BJ (cell line): ENCODE data around the gene SMTNL2. TPM values are rescaled to one million over a fixed set of nuclear protein-coding genes. Genes with fewer than 3 reads are reported as not detected.
"Not testable (repeated sequence)": the region's sequence is repeated elsewhere in the genome, so short reads cannot be mapped to it uniquely, and the experiment has no call there.

Source experiments
- CTCF ChIA-PET: fragments of 350-600 bp; formaldehyde crosslinking; extraction: SDS; loops from one replicate; lab custom pipeline; 2021; ENCODE audit warnings: antibody characterized with exemption, inconsistent platforms; lab: Yijun Ruan, JAX
- POLR2A ChIA-PET: fragments of 300-600 bp; sonication (Branson Sonifier 250); formaldehyde crosslinking; extraction: SDS; loops from one replicate; lab custom pipeline; 2021; ENCODE audit warnings: antibody characterized with exemption; lab: Charles Lee
- DNase-seq: peaks from one replicate; pipeline ENCODE4 v3.0.0-alpha.2; 2011; ENCODE audit warnings: low read depth
- H3K27me3 ChIP-seq: 2 replicates; pipeline ENCODE4 v1.6.0; 2011; ENCODE audit warnings: low read length; ENCODE audit not compliant: control insufficient read depth, insufficient read depth
- H3K36me3 ChIP-seq: 2 replicates; pipeline ENCODE4 v1.5.1; 2011; ENCODE audit warnings: low read length; ENCODE audit not compliant: control insufficient read depth, insufficient read depth
- H3K4me3 ChIP-seq: 2 replicates; pipeline ENCODE4 v1.5.1; 2011; ENCODE audit warnings: low read depth, mild to moderate bottlenecking, control low read depth, low read length
- CTCF ChIP-seq: IDR thresholded peaks from 2 replicates; pipeline ENCODE4 v1.5.1; 2011; ENCODE audit warnings: low read depth, mild to moderate bottlenecking, control low read depth, inconsistent platforms, low read length, moderate library complexity; ENCODE audit not compliant: insufficient read depth
- polyA plus RNA-seq: library from polyadenylated mRNA; depleted of rRNA; stranded (reverse); fragments of >200 nt; gene quantifications from 2 replicates; pipeline ENCODE4 v1.2.3, GENCODE V29; 2011

SMTNL2 gene
- polyA plus RNA-seq, 1 experiment, result not detected

GRCh38 chr17:4602041-4602440 lies 17.7 kb downstream of the SMTNL2 start:
- ChIA-PET POLR2A (no interaction called here), CTCF (interaction anchor here (9.5 kb wide), 1 partner anchor 36 kb away, joined by 52 read pairs; no protein-coding TSS in a partner anchor)
- Histone ChIP-seq H3K36me3 (no peaks in the 10 kb centered on the region), H3K27me3 (peaks cover 13% of the 10 kb centered on the region), H3K4me3 (no peak overlapping the region)
- no peak for DNase-seq
- TF ChIP-seq CTCF, result no peak

- Histone ChIP-seq H3K4me3 (no peak overlapping the region), H3K27me3 (peaks cover 21% of the 10 kb centered on the region), H3K36me3 (no peaks in the 10 kb centered on the region)
- ChIA-PET CTCF (interaction anchor here (9.5 kb wide), 1 partner anchor 38 kb away, joined by 52 read pairs; no protein-coding TSS in a partner anchor), POLR2A (no interaction called here)
- no peak for TF ChIP-seq CTCF
- DNase-seq, result no peak
These were observed 19.8 kb downstream of the SMTNL2 start for GRCh38 chr17:4604111-4604644.

GRCh38 chr17:4604736-4605135 lies 20.4 kb downstream of the SMTNL2 start:
- H3K36me3 ChIP-seq, H3K4me3 ChIP-seq, POLR2A ChIA-PET, CTCF ChIA-PET, DNase-seq: not testable (repeated sequence)
- peaks cover 18% of the 10 kb centered on the region for H3K27me3 ChIP-seq

- Histone ChIP-seq H3K27me3 (peaks cover 19% of the 10 kb centered on the region), H3K4me3 (no peak overlapping the region), H3K36me3 (no peaks in the 10 kb centered on the region)
- ChIA-PET CTCF (no interaction called here), POLR2A (no interaction called here)
- DNase-seq, result no peak
- no peak for TF ChIP-seq CTCF
These were observed 21.5 kb downstream of the SMTNL2 start for GRCh38 chr17:4605826-4606225.

GRCh38 chr17:4607261-4607741 lies 23.0 kb downstream of the SMTNL2 start:
- ChIA-PET CTCF (interaction anchor here (0.6 to 4.1 kb wide), 4 partner anchors 21 to 160 kb away, joined by 3 to 27 read pairs (median 3); no protein-coding TSS in a partner anchor), POLR2A (no interaction called here)
- DNase-seq, result no peak
- Histone ChIP-seq H3K27me3 (peaks cover 19% of the 10 kb centered on the region), H3K36me3 (no peaks in the 10 kb centered on the region), H3K4me3 (no peak overlapping the region)
- TF ChIP-seq CTCF, result no peak
